ENCODE results near the gene TMEFF1.
A peak's percentile ranks its signal among the peaks of the same experiment; 100 is the strongest.

TMEFF1 gene

GRCh38 chr9:100591139-100591538, 118.2 kb downstream of the TMEFF1 start:
- H3K9me3 ChIP-seq (ENCODE audit: control insufficient read depth, insufficient read depth, low read length) = no peaks in the 10 kb centered on the region
- H3K9me2 ChIP-seq (replicated peaks; ENCODE audit: control insufficient read depth, low read length) = no peaks in the 10 kb centered on the region
- peaks cover 4% of the 10 kb centered on the region; the same call in 1 of the 2 replicates for H3K27me3 ChIP-seq (ENCODE audit: control insufficient read depth, low read length)
- H3K36me3 ChIP-seq (ENCODE audit: control insufficient read depth, low read length) = no peaks in the 10 kb centered on the region
- H4K20me1 ChIP-seq (ENCODE audit: control insufficient read depth, insufficient read depth, low read depth, low read length) = no peaks in the 10 kb centered on the region
- H3K4me1 ChIP-seq (ENCODE audit: control insufficient read depth, low read length) = no peaks in the 10 kb centered on the region
- no peaks in the 10 kb centered on the region for H3K79me2 ChIP-seq (ENCODE audit: control insufficient read depth, low read length)
- no peak overlapping the region for H3K4me3 ChIP-seq (ENCODE audit: low read length)
- no peak overlapping the region for H3K27ac ChIP-seq (ENCODE audit: low read depth, low read length)
- no peak overlapping the region for H3K4me2 ChIP-seq (ENCODE audit: low read length)
- H3F3A ChIP-seq (ENCODE audit: control insufficient read depth, insufficient read depth) = no peaks in the 10 kb centered on the region
- TF ChIP-seq, protein P1, sequence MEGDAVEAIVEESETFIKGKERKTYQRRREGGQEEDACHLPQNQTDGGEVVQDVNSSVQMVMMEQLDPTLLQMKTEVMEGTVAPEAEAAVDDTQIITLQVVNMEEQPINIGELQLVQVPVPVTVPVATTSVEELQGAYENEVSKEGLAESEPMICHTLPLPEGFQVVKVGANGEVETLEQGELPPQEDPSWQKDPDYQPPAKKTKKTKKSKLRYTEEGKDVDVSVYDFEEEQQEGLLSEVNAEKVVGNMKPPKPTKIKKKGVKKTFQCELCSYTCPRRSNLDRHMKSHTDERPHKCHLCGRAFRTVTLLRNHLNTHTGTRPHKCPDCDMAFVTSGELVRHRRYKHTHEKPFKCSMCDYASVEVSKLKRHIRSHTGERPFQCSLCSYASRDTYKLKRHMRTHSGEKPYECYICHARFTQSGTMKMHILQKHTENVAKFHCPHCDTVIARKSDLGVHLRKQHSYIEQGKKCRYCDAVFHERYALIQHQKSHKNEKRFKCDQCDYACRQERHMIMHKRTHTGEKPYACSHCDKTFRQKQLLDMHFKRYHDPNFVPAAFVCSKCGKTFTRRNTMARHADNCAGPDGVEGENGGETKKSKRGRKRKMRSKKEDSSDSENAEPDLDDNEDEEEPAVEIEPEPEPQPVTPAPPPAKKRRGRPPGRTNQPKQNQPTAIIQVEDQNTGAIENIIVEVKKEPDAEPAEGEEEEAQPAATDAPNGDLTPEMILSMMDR (IDR thresholded peaks at IDR 0.05; ENCODE audit: low read depth, low read length, poor library complexity, severe bottlenecking) = no peak
- no peak for TF ChIP-seq EZH2phosphoT487 (IDR thresholded peaks at IDR 0.05; ENCODE audit: borderline replicate concordance, low read length)

- Histone ChIP-seq H3K4me1 (ENCODE audit: control insufficient read depth, low read length) (no peaks in the 10 kb centered on the region), H3K27me3 (ENCODE audit: control insufficient read depth, low read length) (peaks cover 9% of the 10 kb centered on the region)
- TF ChIP-seq, protein P1 (IDR thresholded peaks at IDR 0.05; ENCODE audit: low read depth, low read length, poor library complexity, severe bottlenecking) = no peak
- TF ChIP-seq EZH2phosphoT487 (IDR thresholded peaks at IDR 0.05; ENCODE audit: borderline replicate concordance, low read length) = no peak
These were observed 118.9 kb downstream of the TMEFF1 start for GRCh38 chr9:100591639-100592412.

GRCh38 chr9:100595391-100596199, 122.6 kb downstream of the TMEFF1 start:
- H3K36me3 ChIP-seq (ENCODE audit: control insufficient read depth, low read length) = no peaks in the 10 kb centered on the region
- no peaks in the 10 kb centered on the region for H4K20me1 ChIP-seq (ENCODE audit: control insufficient read depth, insufficient read depth, low read depth, low read length)
- no peak overlapping the region for H3K4me2 ChIP-seq (ENCODE audit: low read length)
- H3F3A ChIP-seq (ENCODE audit: control insufficient read depth, insufficient read depth) = no peaks in the 10 kb centered on the region
- no peaks in the 10 kb centered on the region for H3K9me2 ChIP-seq (replicated peaks; ENCODE audit: control insufficient read depth, low read length)
- H3K4me3 ChIP-seq (ENCODE audit: low read length) = no peak overlapping the region
- no peak overlapping the region for H3K27ac ChIP-seq (ENCODE audit: low read depth, low read length)
- H3K79me2 ChIP-seq (ENCODE audit: control insufficient read depth, low read length) = no peaks in the 10 kb centered on the region
- H3K4me1 ChIP-seq (ENCODE audit: control insufficient read depth, low read length) = peaks cover 10% of the 10 kb centered on the region
- no peaks in the 10 kb centered on the region for H3K9me3 ChIP-seq (ENCODE audit: control insufficient read depth, insufficient read depth, low read length)
- H3K27me3 ChIP-seq (ENCODE audit: control insufficient read depth, low read length) = peaks cover 21% of the 10 kb centered on the region
- TF ChIP-seq, protein P1 (IDR thresholded peaks at IDR 0.05; ENCODE audit: low read depth, low read length, poor library complexity, severe bottlenecking) = peak; percentile 85
- no peak for TF ChIP-seq EZH2phosphoT487 (IDR thresholded peaks at IDR 0.05; ENCODE audit: borderline replicate concordance, low read length)

More at GRCh38 chr9:100591639-100592412, 118.9 kb downstream of the TMEFF1 start:
- Histone ChIP-seq H3K79me2 (ENCODE audit: control insufficient read depth, low read length) (no peaks in the 10 kb centered on the region), H3K4me2 (ENCODE audit: low read length) (no peak overlapping the region), H3K4me3 (ENCODE audit: low read length) (no peak overlapping the region), H3K27ac (ENCODE audit: low read depth, low read length) (no peak overlapping the region), H3K9me3 (ENCODE audit: control insufficient read depth, insufficient read depth, low read length) (no peaks in the 10 kb centered on the region), H4K20me1 (ENCODE audit: control insufficient read depth, insufficient read depth, low read depth, low read length) (no peaks in the 10 kb centered on the region), H3K9me2 (replicated peaks; ENCODE audit: control insufficient read depth, low read length) (no peaks in the 10 kb centered on the region), H3K36me3 (ENCODE audit: control insufficient read depth, low read length) (no peaks in the 10 kb centered on the region), H3F3A (ENCODE audit: control insufficient read depth, insufficient read depth) (no peaks in the 10 kb centered on the region)
